ENCODE data around the gene CES1.

GRCh38 chr16:55756963-55757362 lies 75.9 kb downstream of the CES1 start:
- TF ChIP-seq CTCF (IDR thresholded peaks at IDR 0.05), result no peak
- TF ChIP-seq POLR2A (IDR thresholded peaks at IDR 0.05), result no peak

Data from uterus (tissue), 2 donors.